H1 (cell line): ENCODE measurements around the gene SSBP3. TPM values are rescaled to one million over a fixed set of nuclear protein-coding genes. Genes with fewer than 3 reads are reported as not detected.

Experiments used
- BCL11A ChIP-seq, 2 experiments: IDR thresholded peaks; one replicate each; pipeline ENCODE4 v1.6.1; 2011; ENCODE audit warnings: low read depth in 2 of 2, low read length in 2 of 2, mild to moderate bottlenecking in 2 of 2
- BRCA1 ChIP-seq: IDR thresholded peaks from 2 replicates; pipeline ENCODE4 v1.6.1; 2012; ENCODE audit warnings: low read depth, low read length, improper control_type of control experiment
- EZH2 ChIP-seq: fragments of 200-600 bp; sonication (generic); IDR thresholded peaks from 2 replicates; pipeline ENCODE4 v1.7.1; 2012; ENCODE audit warnings: low read depth, mild to moderate bottlenecking, moderate library complexity, low read length, inconsistent platforms; ENCODE audit not compliant: severe bottlenecking
- GTF2F1 ChIP-seq: IDR thresholded peaks from 2 replicates; pipeline ENCODE4 v1.6.1; 2012; ENCODE audit warnings: low read depth, low read length, improper control_type of control experiment, borderline replicate concordance
- POLR2A ChIP-seq, 2 experiments: IDR thresholded peaks; 1 replicate in 1 of 2; 2 replicates in 1 of 2; pipeline ENCODE4 v1.6.1; 2011; ENCODE audit warnings: low read depth in 2 of 2, low read length in 2 of 2, mild to moderate bottlenecking in 2 of 2; ENCODE audit errors: control extremely low read depth in 1 of 2
- RAD21 ChIP-seq, 2 experiments: IDR thresholded peaks in 1 of 2; conservative IDR thresholded peaks in 1 of 2; 2 replicates each; pipeline ENCODE4 v1.6.1; 2011; ENCODE audit warnings: low read depth in 2 of 2, low read length in 2 of 2, improper control_type of control experiment in 1 of 2, inconsistent platforms in 1 of 2, mild to moderate bottlenecking in 1 of 2, moderate library complexity in 1 of 2
- SIX5 ChIP-seq: IDR thresholded peaks from 2 replicates; pipeline ENCODE4 v1.6.1; 2011; ENCODE audit warnings: mild to moderate bottlenecking, low read depth, low read length
- polyA plus RNA-seq, 7 experiments: library from polyadenylated mRNA; depleted of rRNA in 3 of 7; stranded (reverse) in 5 of 7; unstranded in 2 of 7; fragments of >200 nt in 5 of 7; fragments of 200-250 nt in 2 of 7; gene quantifications; 1 replicate in 5 of 7; 2 replicates in 1 of 7; 4 replicates in 1 of 7; pipeline versions ENCODE4 v1.2.1 to v1.2.3, GENCODE V29; 2011 to 2013; ENCODE audit warnings: missing spikeins in 2 of 7, mixed read lengths in 2 of 7
- total RNA-seq: library from RNA; stranded (reverse); fragmentation: NEBNext Ultra II Directional; extraction: Animal tissue kit (Norgen Biotek cat#: 25700); gene quantifications from 2 replicates; pipeline ENCODE4 v1.2.1, GENCODE V29; 2021
- TF ChIP-seq, protein P1 (sequence below): fragments of 300-600 bp; sonication (generic); IDR thresholded peaks from 2 replicates; pipeline ENCODE4 v1.7.1; 2012; ENCODE audit warnings: low read length, moderate library complexity, mild to moderate bottlenecking, inconsistent platforms; ENCODE audit not compliant: insufficient replicate concordance
- TF ChIP-seq, protein P2 (sequence below): IDR thresholded peaks from 2 replicates; pipeline ENCODE4 v1.6.1; 2012; ENCODE audit warnings: inconsistent platforms

Gene SSBP3
- total and polyA plus RNA-seq, 2 of the 8 experiments (the other 6 are each of a cell fraction or from before 2014, with no cell fraction given): 99.7 to 133 TPM

- TF ChIP-seq, protein P1, sequence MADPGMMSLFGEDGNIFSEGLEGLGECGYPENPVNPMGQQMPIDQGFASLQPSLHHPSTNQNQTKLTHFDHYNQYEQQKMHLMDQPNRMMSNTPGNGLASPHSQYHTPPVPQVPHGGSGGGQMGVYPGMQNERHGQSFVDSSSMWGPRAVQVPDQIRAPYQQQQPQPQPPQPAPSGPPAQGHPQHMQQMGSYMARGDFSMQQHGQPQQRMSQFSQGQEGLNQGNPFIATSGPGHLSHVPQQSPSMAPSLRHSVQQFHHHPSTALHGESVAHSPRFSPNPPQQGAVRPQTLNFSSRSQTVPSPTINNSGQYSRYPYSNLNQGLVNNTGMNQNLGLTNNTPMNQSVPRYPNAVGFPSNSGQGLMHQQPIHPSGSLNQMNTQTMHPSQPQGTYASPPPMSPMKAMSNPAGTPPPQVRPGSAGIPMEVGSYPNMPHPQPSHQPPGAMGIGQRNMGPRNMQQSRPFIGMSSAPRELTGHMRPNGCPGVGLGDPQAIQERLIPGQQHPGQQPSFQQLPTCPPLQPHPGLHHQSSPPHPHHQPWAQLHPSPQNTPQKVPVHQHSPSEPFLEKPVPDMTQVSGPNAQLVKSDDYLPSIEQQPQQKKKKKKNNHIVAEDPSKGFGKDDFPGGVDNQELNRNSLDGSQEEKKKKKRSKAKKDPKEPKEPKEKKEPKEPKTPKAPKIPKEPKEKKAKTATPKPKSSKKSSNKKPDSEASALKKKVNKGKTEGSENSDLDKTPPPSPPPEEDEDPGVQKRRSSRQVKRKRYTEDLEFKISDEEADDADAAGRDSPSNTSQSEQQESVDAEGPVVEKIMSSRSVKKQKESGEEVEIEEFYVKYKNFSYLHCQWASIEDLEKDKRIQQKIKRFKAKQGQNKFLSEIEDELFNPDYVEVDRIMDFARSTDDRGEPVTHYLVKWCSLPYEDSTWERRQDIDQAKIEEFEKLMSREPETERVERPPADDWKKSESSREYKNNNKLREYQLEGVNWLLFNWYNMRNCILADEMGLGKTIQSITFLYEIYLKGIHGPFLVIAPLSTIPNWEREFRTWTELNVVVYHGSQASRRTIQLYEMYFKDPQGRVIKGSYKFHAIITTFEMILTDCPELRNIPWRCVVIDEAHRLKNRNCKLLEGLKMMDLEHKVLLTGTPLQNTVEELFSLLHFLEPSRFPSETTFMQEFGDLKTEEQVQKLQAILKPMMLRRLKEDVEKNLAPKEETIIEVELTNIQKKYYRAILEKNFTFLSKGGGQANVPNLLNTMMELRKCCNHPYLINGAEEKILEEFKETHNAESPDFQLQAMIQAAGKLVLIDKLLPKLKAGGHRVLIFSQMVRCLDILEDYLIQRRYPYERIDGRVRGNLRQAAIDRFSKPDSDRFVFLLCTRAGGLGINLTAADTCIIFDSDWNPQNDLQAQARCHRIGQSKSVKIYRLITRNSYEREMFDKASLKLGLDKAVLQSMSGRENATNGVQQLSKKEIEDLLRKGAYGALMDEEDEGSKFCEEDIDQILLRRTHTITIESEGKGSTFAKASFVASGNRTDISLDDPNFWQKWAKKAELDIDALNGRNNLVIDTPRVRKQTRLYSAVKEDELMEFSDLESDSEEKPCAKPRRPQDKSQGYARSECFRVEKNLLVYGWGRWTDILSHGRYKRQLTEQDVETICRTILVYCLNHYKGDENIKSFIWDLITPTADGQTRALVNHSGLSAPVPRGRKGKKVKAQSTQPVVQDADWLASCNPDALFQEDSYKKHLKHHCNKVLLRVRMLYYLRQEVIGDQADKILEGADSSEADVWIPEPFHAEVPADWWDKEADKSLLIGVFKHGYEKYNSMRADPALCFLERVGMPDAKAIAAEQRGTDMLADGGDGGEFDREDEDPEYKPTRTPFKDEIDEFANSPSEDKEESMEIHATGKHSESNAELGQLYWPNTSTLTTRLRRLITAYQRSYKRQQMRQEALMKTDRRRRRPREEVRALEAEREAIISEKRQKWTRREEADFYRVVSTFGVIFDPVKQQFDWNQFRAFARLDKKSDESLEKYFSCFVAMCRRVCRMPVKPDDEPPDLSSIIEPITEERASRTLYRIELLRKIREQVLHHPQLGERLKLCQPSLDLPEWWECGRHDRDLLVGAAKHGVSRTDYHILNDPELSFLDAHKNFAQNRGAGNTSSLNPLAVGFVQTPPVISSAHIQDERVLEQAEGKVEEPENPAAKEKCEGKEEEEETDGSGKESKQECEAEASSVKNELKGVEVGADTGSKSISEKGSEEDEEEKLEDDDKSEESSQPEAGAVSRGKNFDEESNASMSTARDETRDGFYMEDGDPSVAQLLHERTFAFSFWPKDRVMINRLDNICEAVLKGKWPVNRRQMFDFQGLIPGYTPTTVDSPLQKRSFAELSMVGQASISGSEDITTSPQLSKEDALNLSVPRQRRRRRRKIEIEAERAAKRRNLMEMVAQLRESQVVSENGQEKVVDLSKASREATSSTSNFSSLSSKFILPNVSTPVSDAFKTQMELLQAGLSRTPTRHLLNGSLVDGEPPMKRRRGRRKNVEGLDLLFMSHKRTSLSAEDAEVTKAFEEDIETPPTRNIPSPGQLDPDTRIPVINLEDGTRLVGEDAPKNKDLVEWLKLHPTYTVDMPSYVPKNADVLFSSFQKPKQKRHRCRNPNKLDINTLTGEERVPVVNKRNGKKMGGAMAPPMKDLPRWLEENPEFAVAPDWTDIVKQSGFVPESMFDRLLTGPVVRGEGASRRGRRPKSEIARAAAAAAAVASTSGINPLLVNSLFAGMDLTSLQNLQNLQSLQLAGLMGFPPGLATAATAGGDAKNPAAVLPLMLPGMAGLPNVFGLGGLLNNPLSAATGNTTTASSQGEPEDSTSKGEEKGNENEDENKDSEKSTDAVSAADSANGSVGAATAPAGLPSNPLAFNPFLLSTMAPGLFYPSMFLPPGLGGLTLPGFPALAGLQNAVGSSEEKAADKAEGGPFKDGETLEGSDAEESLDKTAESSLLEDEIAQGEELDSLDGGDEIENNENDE: no peak
- no peak for TF ChIP-seq BRCA1
- peak; percentile 59 to 65 for TF ChIP-seq RAD21 (IDR thresholded peaks at IDR 0.05 in 1 of 2, conservative IDR thresholded peaks at IDR 0.05 in 1 of 2; ENCODE audit: low read depth in 2 of 2, low read length in 2 of 2)
- no peak for TF ChIP-seq POLR2A (IDR thresholded peaks at IDR 0.05; ENCODE audit: control extremely low read depth in 1 of 2, low read depth in 2 of 2, low read length in 2 of 2)
- TF ChIP-seq GTF2F1: no peak
- TF ChIP-seq, protein P2, sequence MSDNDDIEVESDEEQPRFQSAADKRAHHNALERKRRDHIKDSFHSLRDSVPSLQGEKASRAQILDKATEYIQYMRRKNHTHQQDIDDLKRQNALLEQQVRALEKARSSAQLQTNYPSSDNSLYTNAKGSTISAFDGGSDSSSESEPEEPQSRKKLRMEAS: peak; percentile 22; the same call in 1 of the 2 replicates
- TF ChIP-seq EZH2: no peak
- no peak for TF ChIP-seq SIX5
- no peak for TF ChIP-seq BCL11A (IDR thresholded peaks at IDR 0.05; ENCODE audit: low read depth in 2 of 2, low read length in 2 of 2)
- TF ChIP-seq, all 59 proteins: peak for 3
Measured at GRCh38 chr1:54273092-54273794, 133.0 kb downstream of the SSBP3 start (continued).
